Fibroblast of skin of right quadriceps (primary cell): ENCODE measurements around the gene SUMF1.
A peak's percentile ranks its signal among the peaks of the same experiment; 100 is the strongest.

Experiments used
- DNase-seq: peaks from one replicate; pipeline ENCODE4 v3.0.0-alpha.2; 2013

SUMF1 gene

GRCh38 chr3:4466741-4467521, at the start of gene SUMF1:
Gene SUMF1 (minus strand): TSS chr3:4467269. CDS start chr3:4467245, 24 bp downstream.
- peak; percentile 72 for DNase-seq

- DNase-seq: no peak
Observed at GRCh38 chr3:4515916-4516579, 49.0 kb upstream of the SUMF1 start.

- no peak for DNase-seq
Observed at GRCh38 chr3:4514916-4515315, 47.8 kb upstream of the SUMF1 start.

GRCh38 chr3:4514321-4514720, 47.3 kb upstream of the SUMF1 start:
- DNase-seq: no peak

- DNase-seq: no peak
Observed at GRCh38 chr3:4512895-4513616, 46.0 kb upstream of the SUMF1 start.

GRCh38 chr3:4511491-4512262, 44.6 kb upstream of the SUMF1 start:
- DNase-seq: no peak

- no peak for DNase-seq
Observed at GRCh38 chr3:4509983-4510755, 43.1 kb upstream of the SUMF1 start.

GRCh38 chr3:4509043-4509442, 42.0 kb upstream of the SUMF1 start:
- no peak for DNase-seq

- DNase-seq: no peak
Observed at GRCh38 chr3:4508048-4508981, 41.2 kb upstream of the SUMF1 start.

GRCh38 chr3:4507024-4507596, 40.0 kb upstream of the SUMF1 start:
- peak; percentile 19 for DNase-seq

- DNase-seq: no peak
Observed at GRCh38 chr3:4506559-4507023, 39.5 kb upstream of the SUMF1 start.

- no peak for DNase-seq
Observed at GRCh38 chr3:4505688-4506558, 38.9 kb upstream of the SUMF1 start.

GRCh38 chr3:4504340-4505261, 37.5 kb upstream of the SUMF1 start:
- DNase-seq: no peak

- DNase-seq: no peak
Observed at GRCh38 chr3:4503050-4503449, 36.0 kb upstream of the SUMF1 start.

- DNase-seq: no peak
Observed at GRCh38 chr3:4501927-4502326, 34.9 kb upstream of the SUMF1 start.

GRCh38 chr3:4501437-4501836, 34.4 kb upstream of the SUMF1 start:
- no peak for DNase-seq

- DNase-seq: no peak
Observed at GRCh38 chr3:4498446-4498845, 31.4 kb upstream of the SUMF1 start.

- no peak for DNase-seq
Observed at GRCh38 chr3:4497843-4498324, 30.8 kb upstream of the SUMF1 start.
